PC-3 (cell line): ENCODE data around the gene WDR19. TPM values are rescaled to one million over a fixed set of nuclear protein-coding genes. Genes with fewer than 3 reads are reported as not detected.
A peak's percentile ranks its signal among the peaks of the same experiment; 100 is the strongest.

Source experiments
- ATAC-seq: fragments of 200-7000 bp; cut with Tn5 transposase; 2 replicates; pipeline ENCODE4 v1.9.1; 2020; ENCODE audit warnings: mild to moderate bottlenecking, moderate library complexity
- BruUV-seq: library from RNA; stranded (reverse); fragments of 400-500 nt; replicated peaks from 2 replicates; lab custom pipeline; 2021; lab: Mats Ljungman, UMichigan
- CTCF ChIA-PET: fragments of 300-600 bp; sonication (Branson Sonifier 250); formaldehyde crosslinking; loops from one replicate; lab custom pipeline; 2022; ENCODE audit warnings: antibody characterized with exemption; lab: Charles Lee
- POLR2A ChIA-PET: fragments of 300-600 bp; sonication (Branson Sonifier 250); formaldehyde crosslinking; loops from one replicate; lab custom pipeline; 2022; ENCODE audit warnings: antibody characterized with exemption; ENCODE audit not compliant: unreplicated experiment; lab: Charles Lee
- DNase-seq: peaks from one replicate; pipeline ENCODE4 v3.0.0-alpha.2; 2015
- H2AFZ ChIP-seq: fragments of 300-600 bp; sonication (generic); 2 replicates; pipeline ENCODE4 v1.6.0; 2016; ENCODE audit warnings: antibody characterized with exemption, low read length
- H3F3A ChIP-seq: fragments of 300-600 bp; sonication (generic); one replicate; pipeline ENCODE4 v1.6.0; 2017; ENCODE audit warnings: antibody characterized with exemption, low read length, control low read depth, mild to moderate bottlenecking; ENCODE audit not compliant: unreplicated experiment
- H3K27ac ChIP-seq: fragments of 300-600 bp; sonication (generic); 2 replicates; pipeline ENCODE4 v1.5.1; 2016; ENCODE audit warnings: mild to moderate bottlenecking, low read length
- H3K27me3 ChIP-seq: fragments of 300-600 bp; sonication (generic); 2 replicates; pipeline ENCODE4 v1.6.1; 2016; ENCODE audit warnings: low read length, mixed read lengths
- H3K36me3 ChIP-seq: fragments of 300-600 bp; sonication (generic); 2 replicates; pipeline ENCODE4 v1.6.1; 2016; ENCODE audit warnings: low read depth, mixed run types, low read length, mixed read lengths
- H3K4me1 ChIP-seq: fragments of 300-600 bp; sonication (generic); 2 replicates; pipeline ENCODE4 v1.5.1; 2016; ENCODE audit warnings: low read length; ENCODE audit not compliant: insufficient read depth
- H3K4me2 ChIP-seq: fragments of 300-600 bp; sonication (generic); 2 replicates; pipeline ENCODE4 v1.6.0; 2016; ENCODE audit warnings: low read length
- H3K4me3 ChIP-seq: fragments of 300-600 bp; sonication (generic); 2 replicates; pipeline ENCODE4 v1.5.1; 2016; ENCODE audit warnings: mild to moderate bottlenecking, low read length, mixed read lengths
- H3K79me2 ChIP-seq: fragments of 300-600 bp; sonication (generic); 2 replicates; pipeline ENCODE4 v1.6.1; 2017; ENCODE audit warnings: low read length, mixed read lengths
- H3K9ac ChIP-seq: fragments of 300-600 bp; sonication (generic); 2 replicates; pipeline ENCODE4 v1.6.0; 2016; ENCODE audit warnings: mild to moderate bottlenecking, low read length
- H3K9me2 ChIP-seq: fragments of 300-600 bp; sonication (generic); replicated peaks from 2 replicates; pipeline ENCODE4 v1.6.1; 2016; ENCODE audit warnings: mixed run types, low read length, mixed read lengths
- H3K9me3 ChIP-seq: fragments of 300-600 bp; sonication (generic); 2 replicates; pipeline ENCODE4 v1.6.1; 2016; ENCODE audit warnings: low read length, mixed read lengths
- H4K20me1 ChIP-seq: fragments of 300-600 bp; sonication (generic); 2 replicates; pipeline ENCODE4 v1.6.1; 2016; ENCODE audit warnings: low read length, mixed read lengths
- EZH2 ChIP-seq: fragments of 300-600 bp; sonication (generic); IDR thresholded peaks from one replicate; pipeline ENCODE4 v1.6.1; 2017; ENCODE audit warnings: antibody characterized with exemption, mild to moderate bottlenecking, low read length; ENCODE audit not compliant: unreplicated experiment
- EZH2phosphoT487 ChIP-seq: fragments of 300-600 bp; sonication (generic); IDR thresholded peaks from 2 replicates; pipeline ENCODE4 v1.6.1; 2018; ENCODE audit warnings: mild to moderate bottlenecking, antibody characterized with exemption, low read length, borderline replicate concordance
- intact Hi-C: fragments of 100-400 bp; cut with micrococcal nuclease; formaldehyde crosslinking; loops from 2 replicates; pipeline ENCODE4 v1.9.0; 2023
- total RNA-seq: library from RNA; depleted of rRNA; stranded (reverse); fragments of >200 nt; gene quantifications from 2 replicates; pipeline ENCODE4 v1.2.3, GENCODE V29; 2014
- TF ChIP-seq, protein P1 (sequence below): fragments of 300-600 bp; sonication (generic); conservative IDR thresholded peaks from 2 replicates; pipeline ENCODE4 v1.5.1; 2017; ENCODE audit warnings: antibody characterized with exemption, low read depth, mild to moderate bottlenecking, low read length

The WDR19 gene
- total RNA-seq, 1 experiment from 2014 or later, result 11.0 TPM

DNA sequence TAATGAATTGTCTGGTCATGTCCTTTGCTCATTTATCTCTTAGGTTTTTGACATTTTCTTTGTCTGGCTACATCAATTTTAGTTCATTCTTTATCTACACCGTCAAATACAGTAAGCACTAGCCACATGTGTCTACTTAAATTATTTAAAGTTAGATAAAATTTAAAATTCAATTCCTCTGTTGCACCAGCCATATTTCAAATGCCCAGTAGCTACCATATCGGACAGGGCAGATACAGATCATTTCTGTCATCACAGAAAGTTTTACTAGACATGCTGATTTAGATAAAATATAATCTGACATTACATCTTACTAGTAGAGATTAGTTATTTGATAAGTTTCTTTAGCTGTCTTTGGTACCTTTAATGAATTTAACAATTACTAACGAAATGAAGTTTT lies 61.1 kb downstream of the WDR19 start:
- no peak overlapping the region for H3K4me3 ChIP-seq
- no peak for TF ChIP-seq EZH2
- TF ChIP-seq EZH2phosphoT487, result no peak
- TF ChIP-seq, protein P1, sequence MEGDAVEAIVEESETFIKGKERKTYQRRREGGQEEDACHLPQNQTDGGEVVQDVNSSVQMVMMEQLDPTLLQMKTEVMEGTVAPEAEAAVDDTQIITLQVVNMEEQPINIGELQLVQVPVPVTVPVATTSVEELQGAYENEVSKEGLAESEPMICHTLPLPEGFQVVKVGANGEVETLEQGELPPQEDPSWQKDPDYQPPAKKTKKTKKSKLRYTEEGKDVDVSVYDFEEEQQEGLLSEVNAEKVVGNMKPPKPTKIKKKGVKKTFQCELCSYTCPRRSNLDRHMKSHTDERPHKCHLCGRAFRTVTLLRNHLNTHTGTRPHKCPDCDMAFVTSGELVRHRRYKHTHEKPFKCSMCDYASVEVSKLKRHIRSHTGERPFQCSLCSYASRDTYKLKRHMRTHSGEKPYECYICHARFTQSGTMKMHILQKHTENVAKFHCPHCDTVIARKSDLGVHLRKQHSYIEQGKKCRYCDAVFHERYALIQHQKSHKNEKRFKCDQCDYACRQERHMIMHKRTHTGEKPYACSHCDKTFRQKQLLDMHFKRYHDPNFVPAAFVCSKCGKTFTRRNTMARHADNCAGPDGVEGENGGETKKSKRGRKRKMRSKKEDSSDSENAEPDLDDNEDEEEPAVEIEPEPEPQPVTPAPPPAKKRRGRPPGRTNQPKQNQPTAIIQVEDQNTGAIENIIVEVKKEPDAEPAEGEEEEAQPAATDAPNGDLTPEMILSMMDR, result no peak
- CTCF ChIA-PET, result no interaction called here
- H3K4me1 ChIP-seq, result no peaks in the 10 kb centered on the region
- H3K79me2 ChIP-seq, result no peaks in the 10 kb centered on the region
- no peak overlapping the region for H3K9ac ChIP-seq
- no peaks in the 10 kb centered on the region for H3F3A ChIP-seq
- no TSS peak for BruUV-seq
- intact Hi-C loops, result no loop called here
- no peak overlapping the region for H2AFZ ChIP-seq
- H3K36me3 ChIP-seq, result no peaks in the 10 kb centered on the region
- H3K27me3 ChIP-seq, result no peaks in the 10 kb centered on the region
- H4K20me1 ChIP-seq, result no peaks in the 10 kb centered on the region
- no peak for ATAC-seq
- POLR2A ChIA-PET, result no interaction called here
- no peaks in the 10 kb centered on the region for H3K9me3 ChIP-seq
- H3K4me2 ChIP-seq, result no peak overlapping the region
- H3K27ac ChIP-seq, result no peak overlapping the region
- H3K9me2 ChIP-seq, result no peaks in the 10 kb centered on the region
- DNase-seq, result no peak

DNA sequence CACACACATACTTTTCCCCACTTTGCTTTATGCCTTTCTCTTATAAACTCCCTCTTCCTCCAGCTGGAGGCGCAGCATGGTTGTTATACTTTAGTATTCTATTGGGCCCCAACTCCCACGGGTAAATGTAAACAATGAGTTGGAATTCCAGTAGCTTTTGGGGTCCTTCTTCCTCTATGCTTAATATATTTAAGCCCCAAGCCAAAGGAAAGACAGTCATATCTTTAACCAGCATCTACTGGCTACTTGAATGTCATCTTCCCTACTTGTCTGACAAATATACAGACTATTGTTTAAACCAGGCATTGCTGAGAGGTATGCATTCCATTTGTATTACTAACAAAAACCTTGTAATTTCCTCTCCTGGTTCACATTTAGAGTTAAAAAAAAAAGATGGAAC lies 72.9 kb downstream of the WDR19 start:
- H3K9me3 ChIP-seq, result no peaks in the 10 kb centered on the region
- DNase-seq (peak; percentile 68), ATAC-seq (peak; percentile 88)
- no TSS peak for BruUV-seq
- H3F3A ChIP-seq, result no peaks in the 10 kb centered on the region
- H3K4me1 ChIP-seq, result peaks cover 15% of the 10 kb centered on the region
- no peaks in the 10 kb centered on the region for H3K27me3 ChIP-seq
- no peaks in the 10 kb centered on the region for H3K9me2 ChIP-seq
- H4K20me1 ChIP-seq, result no peaks in the 10 kb centered on the region
- no peak overlapping the region for H3K4me3 ChIP-seq
- peak overlapping the region; percentile 22; the same call in 1 of the 2 replicates for H3K27ac ChIP-seq
- no peak overlapping the region for H3K9ac ChIP-seq
- CTCF ChIA-PET, result no interaction called here
- H2AFZ ChIP-seq, result no peak overlapping the region
- no peaks in the 10 kb centered on the region for H3K79me2 ChIP-seq
- intact Hi-C loops, result no loop called here
- no peaks in the 10 kb centered on the region for H3K36me3 ChIP-seq
- H3K4me2 ChIP-seq, result peak overlapping the region; percentile 34
- POLR2A ChIA-PET, result no interaction called here
- TF ChIP-seq, protein P1, result peak; percentile 53
- TF ChIP-seq EZH2phosphoT487 (no peak), EZH2 (no peak)

DNA sequence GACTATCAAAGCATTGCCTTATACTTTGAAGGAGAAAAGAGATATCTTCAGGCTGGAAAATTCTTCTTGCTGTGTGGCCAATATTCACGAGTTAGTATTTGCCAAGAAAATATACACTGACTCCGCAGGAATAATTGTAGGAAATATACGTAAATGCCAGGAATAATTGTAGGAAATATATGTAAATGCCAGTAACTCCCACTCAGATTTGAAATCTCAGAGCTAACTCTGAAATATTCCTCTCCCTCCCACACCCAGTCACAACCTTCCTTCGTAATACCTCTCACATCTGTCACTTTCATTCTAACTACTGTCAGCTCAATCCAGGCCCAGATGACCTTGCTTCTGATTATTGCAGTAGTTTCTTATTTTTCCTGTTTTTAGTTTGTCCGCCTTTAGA lies 73.5 kb downstream of the WDR19 start:
- intact Hi-C loops, result no loop called here
- Histone ChIP-seq H3K4me3 (no peak overlapping the region), H3K79me2 (no peaks in the 10 kb centered on the region), H3K4me1 (peaks cover 15% of the 10 kb centered on the region), H4K20me1 (no peaks in the 10 kb centered on the region), H2AFZ (no peak overlapping the region), H3K4me2 (no peak overlapping the region; the same call in 1 of the 2 replicates), H3K9me2 (no peaks in the 10 kb centered on the region), H3K27ac (no peak overlapping the region), H3K9ac (no peak overlapping the region), H3K36me3 (no peaks in the 10 kb centered on the region), H3F3A (no peaks in the 10 kb centered on the region), H3K9me3 (no peaks in the 10 kb centered on the region), H3K27me3 (no peaks in the 10 kb centered on the region)
- POLR2A ChIA-PET, result no interaction called here
- DNase-seq (no peak), ATAC-seq (no peak)
- CTCF ChIA-PET, result no interaction called here
- BruUV-seq, result no TSS peak
- TF ChIP-seq EZH2, result no peak
- TF ChIP-seq, protein P1, result no peak
- no peak for TF ChIP-seq EZH2phosphoT487
